Activated gamma-delta T cell treated with Interleukin-2 at 50 U/mL for 16 hours (primary cell): ENCODE data around the gene OCA2.

Experiments used
- DNase-seq: peaks from one replicate; pipeline ENCODE4 v3.0.0-alpha.2; 2020

The OCA2 gene

GRCh38 chr15:28118531-28118930 lies 19.4 kb upstream of the OCA2 start:
- DNase-seq: no peak

GRCh38 chr15:28118083-28118482 lies 19.0 kb upstream of the OCA2 start:
- no peak for DNase-seq

- DNase-seq: no peak
These were observed 18.4 kb upstream of the OCA2 start for GRCh38 chr15:28117432-28117990.

GRCh38 chr15:28116521-28117431 lies 17.7 kb upstream of the OCA2 start:
- DNase-seq: no peak

GRCh38 chr15:28115871-28116270 lies 16.8 kb upstream of the OCA2 start:
- DNase-seq: no peak

- no peak for DNase-seq
These were observed 15.9 kb upstream of the OCA2 start for GRCh38 chr15:28114721-28115622.

- no peak for DNase-seq
These were observed 15.0 kb upstream of the OCA2 start for GRCh38 chr15:28114114-28114455.

- no peak for DNase-seq
These were observed 14.4 kb upstream of the OCA2 start for GRCh38 chr15:28113394-28114113.

- no peak for DNase-seq
These were observed 13.8 kb upstream of the OCA2 start for GRCh38 chr15:28112962-28113361.

GRCh38 chr15:28112101-28112760 lies 13.1 kb upstream of the OCA2 start:
- DNase-seq: no peak

GRCh38 chr15:28111543-28111942 lies 12.4 kb upstream of the OCA2 start:
- DNase-seq: no peak

- DNase-seq: no peak
These were observed 11.4 kb upstream of the OCA2 start for GRCh38 chr15:28110481-28110881.

- no peak for DNase-seq
These were observed 10.7 kb upstream of the OCA2 start for GRCh38 chr15:28109626-28110455.

GRCh38 chr15:28107904-28108275 lies 8.8 kb upstream of the OCA2 start:
- no peak for DNase-seq

GRCh38 chr15:28107111-28107903 lies 8.2 kb upstream of the OCA2 start:
- DNase-seq: no peak

- DNase-seq: no peak
These were observed 7.4 kb upstream of the OCA2 start for GRCh38 chr15:28106294-28107110.

- DNase-seq: no peak
These were observed 6.7 kb upstream of the OCA2 start for GRCh38 chr15:28105793-28106192.

GRCh38 chr15:28105224-28105791 lies 6.2 kb upstream of the OCA2 start:
- no peak for DNase-seq

GRCh38 chr15:28104326-28104725 lies 5.2 kb upstream of the OCA2 start:
- DNase-seq: no peak
